H1 (cell line): Measurements from ENCODE around the gene KHDRBS1. TPM values are rescaled to one million over a fixed set of nuclear protein-coding genes. Genes with fewer than 3 reads are reported as not detected.

Experiments
- CTCF ChIA-PET: fragments of 300-600 bp; sonication (Branson Sonifier 250); formaldehyde crosslinking; loops from one replicate; lab custom pipeline; 2021; ENCODE audit not compliant: partially characterized antibody; lab: Charles Lee
- POLR2A ChIA-PET: fragments of 300-600 bp; sonication (Branson Sonifier 250); formaldehyde crosslinking; loops from one replicate; lab custom pipeline; 2021; ENCODE audit warnings: inconsistent platforms; ENCODE audit not compliant: partially characterized antibody; lab: Charles Lee
- DNase-seq, 2 experiments: peaks; one replicate each; pipeline versions ENCODE4 v3.0.0 to v3.0.0-alpha.2; 2010 to 2022; ENCODE audit warnings: low spot score in 2 of 2, low read depth in 1 of 2, mixed read lengths in 1 of 2
- FAIRE-seq: peaks from 2 replicates; lab custom pipeline; 2011; peaks lifted over from hg19 to GRCh38; lab: Jason Lieb, UNC
- H2AFZ ChIP-seq: 2 replicates; pipeline ENCODE4 v1.8.1; 2012; ENCODE audit warnings: low read length, inconsistent platforms
- H2AK5ac ChIP-seq: 2 replicates; pipeline ENCODE4 v1.6.1; 2013; ENCODE audit warnings: low read depth, low read length
- H2BK120ac ChIP-seq: replicated peaks from 2 replicates; pipeline ENCODE3; 2013; ENCODE audit warnings: low read depth, low read length, inconsistent platforms
- H2BK12ac ChIP-seq: 2 replicates; pipeline ENCODE4 v1.6.1; 2013; ENCODE audit warnings: low read depth, low read length
- H2BK15ac ChIP-seq: 2 replicates; pipeline ENCODE4 v1.6.1; 2013; ENCODE audit warnings: low read length
- H2BK20ac ChIP-seq: 2 replicates; pipeline ENCODE4 v1.6.1; 2013; ENCODE audit warnings: low read length
- H2BK5ac ChIP-seq: 2 replicates; pipeline ENCODE4 v1.6.1; 2013; ENCODE audit warnings: low read depth, low read length
- H3K14ac ChIP-seq: 2 replicates; pipeline ENCODE4 v1.6.1; 2013; ENCODE audit warnings: inconsistent platforms; ENCODE audit not compliant: insufficient read length
- H3K18ac ChIP-seq: 2 replicates; pipeline ENCODE4 v1.6.1; 2013; ENCODE audit warnings: low read length; ENCODE audit errors: extremely low read depth
- H3K23ac ChIP-seq: 2 replicates; pipeline ENCODE4 v1.6.1; 2013; ENCODE audit warnings: inconsistent platforms; ENCODE audit not compliant: insufficient read length
- H3K23me2 ChIP-seq: 2 replicates; pipeline ENCODE4 v1.6.1; 2013; ENCODE audit warnings: low read depth, low read length
- H3K27ac ChIP-seq: 2 replicates; pipeline ENCODE4 v1.6.1; 2011; ENCODE audit warnings: low read depth, low read length, inconsistent platforms
- H3K27me3 ChIP-seq, 4 experiments: replicated peaks in 1 of 4; 1 replicate in 1 of 4; 2 replicates in 3 of 4; pipeline versions ENCODE4 v1.6.1 to v1.8.1; 2011 to 2013; ENCODE audit warnings: low read length in 3 of 4, mild to moderate bottlenecking in 3 of 4, inconsistent platforms in 2 of 4, mixed read lengths in 2 of 4, moderate library complexity in 1 of 4; ENCODE audit not compliant: control insufficient read depth in 3 of 4, insufficient read depth in 3 of 4; ENCODE audit errors: extremely low read depth in 1 of 4
- H3K36me3 ChIP-seq, 4 experiments: 2 replicates each; pipeline versions ENCODE4 v1.6.1 to v1.8.1; 2011 to 2013; ENCODE audit warnings: mild to moderate bottlenecking in 4 of 4, low read length in 3 of 4, moderate library complexity in 2 of 4, control low read depth in 1 of 4, inconsistent platforms in 1 of 4; ENCODE audit not compliant: insufficient read depth in 4 of 4, control insufficient read depth in 2 of 4
- H3K4ac ChIP-seq: replicated peaks from 2 replicates; pipeline ENCODE3; 2013; ENCODE audit warnings: low read length, low read depth, mixed read lengths, inconsistent platforms; ENCODE audit not compliant: insufficient read length
- H3K4me1 ChIP-seq, 4 experiments: replicated peaks in 1 of 4; 1 replicate in 1 of 4; 2 replicates in 3 of 4; pipeline versions ENCODE4 v1.6.1 to v1.8.1; 2011 to 2013; ENCODE audit warnings: low read length in 3 of 4, inconsistent platforms in 2 of 4, mixed read lengths in 1 of 4; ENCODE audit not compliant: insufficient read depth in 4 of 4, control insufficient read depth in 3 of 4
- H3K4me2 ChIP-seq, 2 experiments: 2 replicates each; pipeline versions ENCODE4 v1.6.1 to v1.8.1; 2011 to 2013; ENCODE audit warnings: low read depth in 2 of 2, low read length in 2 of 2, control low read depth in 1 of 2, inconsistent platforms in 1 of 2, mild to moderate bottlenecking in 1 of 2; ENCODE audit not compliant: insufficient read depth in 1 of 2
- H3K4me3 ChIP-seq, 4 experiments: fragments of 200-600, 300-600 bp in 1 of 4; sonication (generic), shearing (Covaris generic), sonication (Bioruptor Twin) in 1 of 4; 2 replicates each; pipeline versions ENCODE4 v1.5.1 to v1.8.1; 2011 to 2016; ENCODE audit warnings: low read length in 4 of 4, low read depth in 3 of 4, control low read depth in 2 of 4, inconsistent platforms in 2 of 4, mild to moderate bottlenecking in 2 of 4, mixed read lengths in 1 of 4, moderate library complexity in 1 of 4; ENCODE audit not compliant: insufficient read depth in 2 of 4; ENCODE audit errors: extremely low read depth in 1 of 4
- H3K56ac ChIP-seq: replicated peaks from 2 replicates; pipeline ENCODE3; 2013; ENCODE audit warnings: low read depth, mild to moderate bottlenecking, mixed read lengths, low read length, inconsistent platforms; ENCODE audit not compliant: insufficient read length
- H3K79me1 ChIP-seq: 2 replicates; pipeline ENCODE4 v1.6.1; 2013; ENCODE audit warnings: low read depth, low read length, control low read depth
- H3K79me2 ChIP-seq, 2 experiments: 2 replicates each; pipeline versions ENCODE4 v1.6.1 to v1.8.1; 2012 to 2013; ENCODE audit warnings: low read length in 2 of 2, mild to moderate bottlenecking in 2 of 2, inconsistent platforms in 1 of 2; ENCODE audit not compliant: insufficient read depth in 2 of 2, control insufficient read depth in 1 of 2
- H3K9ac ChIP-seq, 4 experiments: replicated peaks in 1 of 4; 1 replicate in 1 of 4; 2 replicates in 3 of 4; pipeline versions ENCODE4 v1.6.1 to v1.8.1; 2011 to 2013; ENCODE audit warnings: low read depth in 3 of 4, low read length in 3 of 4, control low read depth in 2 of 4, mild to moderate bottlenecking in 2 of 4, moderate library complexity in 2 of 4, inconsistent platforms in 1 of 4; ENCODE audit errors: extremely low read depth in 1 of 4
- H3K9me3 ChIP-seq, 2 experiments: 2 replicates each; pipeline versions ENCODE4 v1.6.1 to v1.8.1; 2012 to 2013; ENCODE audit warnings: mild to moderate bottlenecking in 2 of 2, moderate library complexity in 2 of 2, control low read depth in 1 of 2, inconsistent platforms in 1 of 2, low read depth in 1 of 2, low read length in 1 of 2, mixed read lengths in 1 of 2; ENCODE audit not compliant: insufficient read depth in 2 of 2
- H4K20me1 ChIP-seq, 2 experiments: replicated peaks in 1 of 2; 2 replicates each; pipeline versions ENCODE3 to v1.8.1; 2011 to 2013; ENCODE audit warnings: inconsistent platforms in 2 of 2, low read length in 2 of 2, mild to moderate bottlenecking in 1 of 2; ENCODE audit not compliant: insufficient read depth in 2 of 2, control insufficient read depth in 1 of 2
- H4K5ac ChIP-seq: 2 replicates; pipeline ENCODE4 v1.6.1; 2013; ENCODE audit warnings: low read length, low read depth, mixed read lengths, inconsistent platforms; ENCODE audit not compliant: insufficient read length
- H4K8ac ChIP-seq: 2 replicates; pipeline ENCODE4 v1.8.0; 2013; ENCODE audit warnings: mild to moderate bottlenecking, moderate library complexity, low read length, inconsistent platforms; ENCODE audit not compliant: insufficient read depth; ENCODE audit errors: extremely low read depth
- H4K91ac ChIP-seq: replicated peaks from 2 replicates; pipeline ENCODE3; 2013; ENCODE audit warnings: low read length, mixed read lengths, inconsistent platforms; ENCODE audit not compliant: insufficient read length
- CTBP2 ChIP-seq: IDR thresholded peaks from 2 replicates; pipeline ENCODE4 v1.7.0; 2011; ENCODE audit warnings: borderline replicate concordance, mild to moderate bottlenecking, moderate library complexity, mixed read lengths, low read length; ENCODE audit not compliant: insufficient read depth, insufficient read length
- KDM1A ChIP-seq: fragments of 200-600, 300-600 bp; sonication (generic); IDR thresholded peaks from 2 replicates; pipeline ENCODE4 v1.7.1; 2016; ENCODE audit warnings: mild to moderate bottlenecking, low read length, borderline replicate concordance
- WGBS, 2 experiments: shearing (Covaris generic) in 1 of 2; methylation state at CpG; one replicate each; pipeline versions ENCODE4 v1.1.6 to v1.1.7; 2013 to 2015; ENCODE audit warnings: low lambda C conversion rate in 2 of 2, mixed read lengths in 2 of 2, inconsistent platforms in 1 of 2, low coverage in 1 of 2, missing lambda C conversion rate in 1 of 2; ENCODE audit not compliant: insufficient replicate concordance in 2 of 2, insufficient coverage in 1 of 2, insufficient read length in 1 of 2; ENCODE audit errors: extremely low coverage in 1 of 2, missing lambda C conversion rate in 1 of 2; 5-methylcytosine and 5-hydroxymethylcytosine counted together
- polyA plus RNA-seq, 7 experiments: library from polyadenylated mRNA; depleted of rRNA in 3 of 7; stranded (reverse) in 5 of 7; unstranded in 2 of 7; fragments of >200 nt in 5 of 7; fragments of 200-250 nt in 2 of 7; gene quantifications; 1 replicate in 5 of 7; 2 replicates in 1 of 7; 4 replicates in 1 of 7; pipeline versions ENCODE4 v1.2.1 to v1.2.3, GENCODE V29; 2011 to 2013; ENCODE audit warnings: missing spikeins in 2 of 7, mixed read lengths in 2 of 7
- total RNA-seq: library from RNA; stranded (reverse); fragmentation: NEBNext Ultra II Directional; extraction: Animal tissue kit (Norgen Biotek cat#: 25700); gene quantifications from 2 replicates; pipeline ENCODE4 v1.2.1, GENCODE V29; 2021

Gene KHDRBS1
- total and polyA plus RNA-seq, 2 of the 8 experiments (the other 6 are each of a cell fraction or from before 2014, with no cell fraction given) = 53.8 to 284 TPM

GRCh38 chr1:32055416-32055815 lies 41.7 kb downstream of the KHDRBS1 start:
- H4K8ac ChIP-seq = no peak overlapping the region
- no peak overlapping the region for H2BK12ac ChIP-seq
- no peaks in the 10 kb centered on the region for H3K27me3 ChIP-seq
- H2BK120ac ChIP-seq = no peak overlapping the region
- H3K4ac ChIP-seq = no peak overlapping the region
- H3K9me3 ChIP-seq = no peaks in the 10 kb centered on the region
- no peak overlapping the region for H2BK15ac ChIP-seq
- peaks cover 20 to 85% (median 57%) of the 10 kb centered on the region in 4 experiments for H3K36me3 ChIP-seq
- H3K4me3 ChIP-seq = no peak overlapping the region
- peaks cover 6 to 14% of the 10 kb centered on the region in 2 experiments for H4K20me1 ChIP-seq
- no peak overlapping the region for H4K5ac ChIP-seq
- H2AK5ac ChIP-seq = no peak overlapping the region
- H3K14ac ChIP-seq = no peak overlapping the region
- DNase-seq (no peak), FAIRE-seq (no peak)
- no peak overlapping the region for H2BK20ac ChIP-seq
- H2AFZ ChIP-seq = no peak overlapping the region
- no peak overlapping the region for H4K91ac ChIP-seq
- H3K23ac ChIP-seq = no peak overlapping the region
- H3K4me1 ChIP-seq = peaks cover 0 to 11% (median 0%) of the 10 kb centered on the region in 4 experiments; a peak in 3 of 7 replicates
- no peak overlapping the region for H3K4me2 ChIP-seq
- POLR2A ChIA-PET = interaction anchor here (0.9 to 3.8 kb wide), 6 partner anchors 8 to 142 kb away, joined by 3 to 15 read pairs (median 4); partner anchors contain the start of gene TMEM39B
- H3K56ac ChIP-seq = no peak overlapping the region
- 92% methylated on average over 5 of the region's 5 CpGs; no CpG with 5 or more reads in 1 of the 2 experiments for WGBS, 2 experiments
- H3K18ac ChIP-seq = no peak overlapping the region
- no peaks in the 10 kb centered on the region for H3K79me1 ChIP-seq
- no peaks in the 10 kb centered on the region for H3K79me2 ChIP-seq
- H3K9ac ChIP-seq = no peak overlapping the region
- CTCF ChIA-PET = interaction anchor here (0.6 to 1.6 kb wide), 7 partner anchors 8 to 1923 kb away, joined by 3 to 4 read pairs (median 3); no protein-coding TSS in a partner anchor
- H3K27ac ChIP-seq = no peak overlapping the region
- H2BK5ac ChIP-seq = no peak overlapping the region
- no peaks in the 10 kb centered on the region for H3K23me2 ChIP-seq
- TF ChIP-seq CTBP2 (no peak), KDM1A (no peak)
